BE2C (cell line): ENCODE results near the gene KRTAP9-6.

Source experiments
- DNase-seq: peaks from one replicate; pipeline ENCODE4 v3.0.0-alpha.2; 2020
- H3K27me3 ChIP-seq: fragments of 250-450 bp; sonication (Bioruptor Pico); 2 replicates; pipeline ENCODE4 v1.5.1; 2020; ENCODE audit warnings: mild to moderate bottlenecking
- H3K36me3 ChIP-seq: fragments of 250-450 bp; sonication (Bioruptor Pico); 2 replicates; pipeline ENCODE4 v1.5.1; 2020; ENCODE audit warnings: mild to moderate bottlenecking
- H3K4me1 ChIP-seq: fragments of 250-450 bp; sonication (Bioruptor Pico); 2 replicates; pipeline ENCODE4 v1.5.1; 2020
- H3K4me3 ChIP-seq: 2 replicates; pipeline ENCODE4 v1.5.1; 2011; ENCODE audit warnings: low read depth, low read length
- H3K9me3 ChIP-seq: fragments of 250-450 bp; sonication (Bioruptor Pico); 2 replicates; pipeline ENCODE4 v1.5.1; 2020
- CTCF ChIP-seq: IDR thresholded peaks from 2 replicates; pipeline ENCODE4 v1.5.1; 2012; ENCODE audit warnings: mild to moderate bottlenecking, low read depth, low read length

Gene KRTAP9-6

GRCh38 chr17:41278176-41278955, 13.2 kb downstream of the KRTAP9-6 start:
- DNase-seq: no peak
- Histone ChIP-seq H3K9me3 (no peaks in the 10 kb centered on the region), H3K36me3 (no peaks in the 10 kb centered on the region), H3K4me3 (no peak overlapping the region), H3K27me3 (peaks cover 21% of the 10 kb centered on the region), H3K4me1 (no peaks in the 10 kb centered on the region)
- TF ChIP-seq CTCF: no peak

GRCh38 chr17:41284043-41284442, 18.9 kb downstream of the KRTAP9-6 start:
- DNase-seq: no peak
- Histone ChIP-seq H3K4me3 (no peak overlapping the region), H3K9me3 (no peaks in the 10 kb centered on the region), H3K36me3 (no peaks in the 10 kb centered on the region), H3K4me1 (no peaks in the 10 kb centered on the region), H3K27me3 (peaks cover 56% of the 10 kb centered on the region)
- TF ChIP-seq CTCF: no peak

- Histone ChIP-seq H3K9me3 (no peaks in the 10 kb centered on the region), H3K4me1 (no peaks in the 10 kb centered on the region), H3K4me3 (no peak overlapping the region), H3K27me3 (peaks cover 61% of the 10 kb centered on the region), H3K36me3 (no peaks in the 10 kb centered on the region)
- DNase-seq: no peak
- TF ChIP-seq CTCF: no peak
Observed at GRCh38 chr17:41284546-41284945, 19.4 kb downstream of the KRTAP9-6 start.

- DNase-seq: no peak
- H3K4me1 ChIP-seq: no peaks in the 10 kb centered on the region
- no peak for TF ChIP-seq CTCF
- no peak overlapping the region for H3K4me3 ChIP-seq
- no peaks in the 10 kb centered on the region for H3K36me3 ChIP-seq
- peaks cover 83% of the 10 kb centered on the region for H3K27me3 ChIP-seq
- H3K9me3 ChIP-seq: no peaks in the 10 kb centered on the region
Observed at GRCh38 chr17:41287050-41287449, 21.9 kb downstream of the KRTAP9-6 start.

GRCh38 chr17:41294016-41294415, 28.8 kb downstream of the KRTAP9-6 start:
- Histone ChIP-seq H3K4me1 (no peaks in the 10 kb centered on the region), H3K9me3 (no peaks in the 10 kb centered on the region), H3K4me3 (no peak overlapping the region), H3K27me3 (peaks cover 60% of the 10 kb centered on the region), H3K36me3 (no peaks in the 10 kb centered on the region)
- no peak for DNase-seq
- no peak for TF ChIP-seq CTCF

GRCh38 chr17:41296846-41297245, 31.7 kb downstream of the KRTAP9-6 start:
- Histone ChIP-seq H3K4me1 (no peaks in the 10 kb centered on the region), H3K9me3 (no peaks in the 10 kb centered on the region), H3K36me3 (no peaks in the 10 kb centered on the region), H3K4me3 (no peak overlapping the region), H3K27me3 (peaks cover 43% of the 10 kb centered on the region)
- TF ChIP-seq CTCF: no peak
- no peak for DNase-seq
